ENCODE results near the gene GCSAM.

Gene GCSAM

DNA sequence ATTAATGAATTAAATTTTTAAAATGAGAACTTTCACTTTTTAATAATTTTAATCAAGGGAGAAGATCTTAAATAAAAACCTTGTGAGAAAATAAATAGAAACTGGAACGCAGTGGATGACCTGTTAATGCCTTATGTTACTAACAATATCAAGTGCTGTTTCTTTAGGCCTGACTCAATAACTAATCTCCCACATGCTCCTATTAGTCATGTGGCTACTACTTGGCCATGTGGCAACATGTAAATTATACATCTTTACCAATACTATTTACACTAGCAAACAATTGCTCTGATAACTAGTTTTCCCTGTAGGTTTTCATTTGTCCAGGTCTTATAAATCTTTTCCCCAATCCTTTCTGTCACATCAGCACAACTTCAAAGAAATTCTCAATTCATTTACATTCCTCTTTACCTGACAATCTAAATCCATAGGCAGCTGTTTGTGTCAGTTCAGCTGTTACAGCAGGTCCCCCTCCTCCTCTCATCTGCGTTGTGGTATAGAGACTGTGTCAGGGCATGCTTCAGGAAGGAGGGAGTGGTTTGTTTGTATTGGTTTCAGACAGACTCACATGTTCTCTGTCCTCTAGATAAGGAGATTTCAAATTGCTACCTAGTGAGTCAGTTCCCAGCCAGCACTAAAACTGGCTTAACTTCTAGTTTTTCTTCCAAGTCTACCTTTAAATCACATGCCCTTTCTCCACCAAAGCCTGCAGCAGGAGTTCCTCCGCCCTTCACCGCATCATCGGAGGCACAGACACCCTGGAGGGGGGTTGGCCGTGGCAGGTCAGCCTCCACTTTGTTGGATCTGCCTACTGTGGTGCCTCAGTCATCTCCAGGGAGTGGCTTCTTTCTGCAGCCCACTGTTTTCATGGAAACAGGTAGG is 58.2 kb downstream of the GCSAM start:
- DNase-seq (ENCODE audit: low read depth in 1 of 2, low spot score in 1 of 2), result no peak

DNA sequence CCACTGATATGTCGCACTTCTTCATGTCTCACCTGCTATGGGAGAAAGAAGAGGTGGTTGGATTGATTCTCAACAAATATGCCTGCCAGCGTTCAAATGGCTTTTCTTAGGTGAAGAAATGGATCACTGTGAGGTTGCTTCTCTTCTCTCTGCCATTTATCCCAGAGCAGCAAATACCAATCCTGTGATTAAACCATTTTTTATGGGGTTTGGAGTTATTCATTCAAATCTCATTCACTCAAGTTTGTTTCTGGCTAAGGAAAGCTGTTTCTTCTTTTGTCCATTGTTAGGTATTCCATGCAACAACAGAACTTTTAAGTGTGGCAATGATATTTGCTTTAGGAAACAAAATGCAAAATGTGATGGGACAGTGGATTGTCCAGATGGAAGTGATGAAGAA is 59.0 kb downstream of the GCSAM start:
- DNase-seq (ENCODE audit: low read depth in 1 of 2, low spot score in 1 of 2), result no peak

DNA sequence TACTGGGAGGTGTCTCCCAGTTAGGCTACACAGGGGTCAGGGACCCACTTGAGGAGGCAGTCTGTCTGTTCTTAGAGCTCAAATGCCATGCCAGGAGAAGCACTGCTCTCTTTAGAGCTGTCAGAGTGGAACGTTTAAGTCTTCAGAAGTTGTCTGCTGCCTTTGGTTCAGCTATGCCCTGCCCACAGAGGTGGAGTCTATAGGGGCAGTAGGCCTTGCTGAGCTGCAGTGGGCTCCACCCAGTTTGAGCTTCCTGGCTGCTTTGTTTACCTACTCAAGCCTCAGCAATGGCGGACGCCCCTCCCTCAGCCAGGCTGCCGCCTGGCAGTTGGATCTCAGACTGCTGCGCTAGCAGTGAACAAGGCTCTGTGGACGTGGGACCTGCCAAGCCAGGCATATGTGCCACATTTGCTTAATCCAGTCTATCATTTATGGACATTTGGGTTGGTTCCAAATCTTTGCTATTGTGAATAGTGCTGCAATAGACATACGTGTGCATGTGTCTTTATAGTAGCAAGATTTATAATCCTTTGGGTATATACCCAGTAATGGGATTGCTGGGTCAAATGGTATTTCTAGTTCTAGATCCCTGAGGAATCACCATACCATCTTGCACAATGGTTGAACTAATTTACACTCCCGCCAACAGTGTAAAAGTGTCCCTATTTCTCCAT is 60.5 kb downstream of the GCSAM start:
- DNase-seq (ENCODE audit: low read depth in 1 of 2, low spot score in 1 of 2), result peak; percentile 31 to 54

Data from activated T-helper 1 cell treated with anti-CD3 and anti-CD28 coated beads, Interleukin-2, amount 50 U/mL, for 16 hours (primary cell).